Transverse colon (tissue), 4 donors: ENCODE measurements around the gene SKIL. TPM values are rescaled to one million over a fixed set of nuclear protein-coding genes. Genes with fewer than 3 reads are reported as not detected.

ENCODE experiments used
- DNase-seq: peaks from one replicate; pipeline ENCODE4 v3.0.0-alpha.2; 2019
- H3K27ac ChIP-seq, 4 donors: fragments of 200-600 bp; sonication (generic); 2 replicates each; pipeline ENCODE4 v1.5.1; 2016 to 2018; ENCODE audit warnings: inconsistent platforms in 4 of 4
- H3K27me3 ChIP-seq: fragments of 200-600 bp; sonication (generic); 2 replicates; pipeline ENCODE4 v1.5.1; 2017; ENCODE audit warnings: inconsistent platforms
- H3K36me3 ChIP-seq, 4 donors: fragments of 200-600 bp; sonication (generic); 2 replicates each; pipeline ENCODE4 v1.5.1; 2017 to 2019; ENCODE audit warnings: inconsistent platforms in 4 of 4
- H3K4me1 ChIP-seq, 4 donors: fragments of 200-600 bp; sonication (generic); 2 replicates each; pipeline ENCODE4 v1.5.1; 2017 to 2020; ENCODE audit warnings: inconsistent platforms in 4 of 4
- H3K4me3 ChIP-seq, 4 donors: fragments of 200-600 bp; sonication (generic); 1 replicate in 1 of 4; 2 replicates in 3 of 4; pipeline versions ENCODE4 v1.5.1 to v1.6.1; 2017 to 2019; ENCODE audit warnings: inconsistent platforms in 4 of 4
- H3K9me3 ChIP-seq, 2 donors: fragments of 200-600 bp; sonication (generic); 2 replicates each; pipeline ENCODE4 v1.5.1; 2017 to 2019; ENCODE audit warnings: inconsistent platforms in 2 of 2
- EP300 ChIP-seq: sonication (generic); formaldehyde crosslinking; IDR thresholded peaks from one replicate; pipeline ENCODE4 v1.6.1; 2017; ENCODE audit warnings: antibody characterized with exemption, low read depth
- POLR2A ChIP-seq: fragments of 450-650 bp; IDR thresholded peaks from one replicate; pipeline ENCODE4 v1.6.1; 2016; ENCODE audit warnings: antibody characterized with exemption, mild to moderate bottlenecking, moderate library complexity
- POLR2AphosphoS5 ChIP-seq, 3 donors: sonication (generic); formaldehyde crosslinking; IDR thresholded peaks; one replicate each; pipeline ENCODE4 v1.6.1; 2016; ENCODE audit warnings: antibody characterized with exemption in 3 of 3
- WGBS, 2 donors: methylation state at CpG; one replicate each; pipeline ENCODE4 v1.1.5; 2018; ENCODE audit warnings: low coverage in 1 of 2; 5-methylcytosine and 5-hydroxymethylcytosine counted together
- in situ Hi-C, 4 donors: fragments of 200-750 bp; cut with MboI; loops; one replicate each; pipeline versions ENCODE4 v1.15.0 to v1.15.1; 2017; ENCODE audit warnings: low sequenced_read_pairs in 3 of 4, low pct_ligation_motif_present in 1 of 4, low pct_unique_long_range_greater_than_20kb in 1 of 4
- intact Hi-C: fragments of 100-400 bp; cut with DNase I; formaldehyde crosslinking; loops from one replicate; pipeline ENCODE4 v1.15.1; 2023; ENCODE audit warnings: low total_unique reads
- total RNA-seq, 4 donors: library from RNA; depleted of rRNA; stranded (reverse); fragments of >200 nt; gene quantifications; one replicate each; pipeline ENCODE4 v1.1.0, GENCODE V29; 2016
- TF ChIP-seq, protein P1 (sequence below), 5 experiments: fragments of 200-600 bp in 3 of 5; fragments of 450-650 bp in 2 of 5; sonication (generic) in 3 of 5; IDR thresholded peaks; 1 replicate in 2 of 5; 2 replicates in 3 of 5; pipeline ENCODE4 v1.5.1; 2016 to 2017; ENCODE audit warnings: antibody characterized with exemption in 5 of 5, inconsistent platforms in 3 of 5, mild to moderate bottlenecking in 2 of 5, moderate library complexity in 1 of 5

Gene SKIL
- total RNA-seq, 4 donors from 2014 or later: 27.0 to 78.4 (median 43.1) TPM

DNA sequence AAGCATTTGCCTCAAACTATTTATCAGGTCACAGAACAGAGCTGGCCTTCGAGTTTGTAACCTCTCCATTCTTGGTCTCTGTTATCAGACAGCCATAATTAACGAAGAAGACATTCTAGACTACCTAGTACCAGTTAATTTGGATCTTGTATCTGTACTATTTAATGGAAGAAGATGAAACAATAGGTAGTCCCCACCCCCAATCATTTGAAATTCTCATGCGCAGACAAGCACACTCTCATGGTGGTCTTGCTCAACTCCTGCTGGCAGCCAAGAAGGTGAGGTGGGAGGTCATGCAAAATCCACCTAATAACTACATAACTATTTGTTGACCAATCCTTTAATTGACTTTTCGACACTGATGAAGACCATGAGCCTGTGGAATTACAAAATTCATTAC is 2.8 kb upstream of the SKIL start:
- H3K4me3 ChIP-seq: no peak overlapping the region
- peaks cover 0 to 30% (median 5%) of the 10 kb centered on the region in 4 donors for H3K4me1 ChIP-seq
- intact Hi-C loops (no loop called here), in situ Hi-C loops (no loop called here)
- H3K27me3 ChIP-seq: no peaks in the 10 kb centered on the region
- H3K36me3 ChIP-seq: no peaks in the 10 kb centered on the region
- H3K9me3 ChIP-seq: no peaks in the 10 kb centered on the region
- DNase-seq: no peak
- WGBS, 2 donors: 95 to 100% methylated on average over 3 to 4 of the region's 4 CpGs
- peak overlapping the region in 1 of 4 donors; percentile 99 for H3K27ac ChIP-seq
- TF ChIP-seq, protein P1, sequence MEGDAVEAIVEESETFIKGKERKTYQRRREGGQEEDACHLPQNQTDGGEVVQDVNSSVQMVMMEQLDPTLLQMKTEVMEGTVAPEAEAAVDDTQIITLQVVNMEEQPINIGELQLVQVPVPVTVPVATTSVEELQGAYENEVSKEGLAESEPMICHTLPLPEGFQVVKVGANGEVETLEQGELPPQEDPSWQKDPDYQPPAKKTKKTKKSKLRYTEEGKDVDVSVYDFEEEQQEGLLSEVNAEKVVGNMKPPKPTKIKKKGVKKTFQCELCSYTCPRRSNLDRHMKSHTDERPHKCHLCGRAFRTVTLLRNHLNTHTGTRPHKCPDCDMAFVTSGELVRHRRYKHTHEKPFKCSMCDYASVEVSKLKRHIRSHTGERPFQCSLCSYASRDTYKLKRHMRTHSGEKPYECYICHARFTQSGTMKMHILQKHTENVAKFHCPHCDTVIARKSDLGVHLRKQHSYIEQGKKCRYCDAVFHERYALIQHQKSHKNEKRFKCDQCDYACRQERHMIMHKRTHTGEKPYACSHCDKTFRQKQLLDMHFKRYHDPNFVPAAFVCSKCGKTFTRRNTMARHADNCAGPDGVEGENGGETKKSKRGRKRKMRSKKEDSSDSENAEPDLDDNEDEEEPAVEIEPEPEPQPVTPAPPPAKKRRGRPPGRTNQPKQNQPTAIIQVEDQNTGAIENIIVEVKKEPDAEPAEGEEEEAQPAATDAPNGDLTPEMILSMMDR (IDR thresholded peaks at IDR 0.05): no peak
- TF ChIP-seq EP300: no peak

DNA sequence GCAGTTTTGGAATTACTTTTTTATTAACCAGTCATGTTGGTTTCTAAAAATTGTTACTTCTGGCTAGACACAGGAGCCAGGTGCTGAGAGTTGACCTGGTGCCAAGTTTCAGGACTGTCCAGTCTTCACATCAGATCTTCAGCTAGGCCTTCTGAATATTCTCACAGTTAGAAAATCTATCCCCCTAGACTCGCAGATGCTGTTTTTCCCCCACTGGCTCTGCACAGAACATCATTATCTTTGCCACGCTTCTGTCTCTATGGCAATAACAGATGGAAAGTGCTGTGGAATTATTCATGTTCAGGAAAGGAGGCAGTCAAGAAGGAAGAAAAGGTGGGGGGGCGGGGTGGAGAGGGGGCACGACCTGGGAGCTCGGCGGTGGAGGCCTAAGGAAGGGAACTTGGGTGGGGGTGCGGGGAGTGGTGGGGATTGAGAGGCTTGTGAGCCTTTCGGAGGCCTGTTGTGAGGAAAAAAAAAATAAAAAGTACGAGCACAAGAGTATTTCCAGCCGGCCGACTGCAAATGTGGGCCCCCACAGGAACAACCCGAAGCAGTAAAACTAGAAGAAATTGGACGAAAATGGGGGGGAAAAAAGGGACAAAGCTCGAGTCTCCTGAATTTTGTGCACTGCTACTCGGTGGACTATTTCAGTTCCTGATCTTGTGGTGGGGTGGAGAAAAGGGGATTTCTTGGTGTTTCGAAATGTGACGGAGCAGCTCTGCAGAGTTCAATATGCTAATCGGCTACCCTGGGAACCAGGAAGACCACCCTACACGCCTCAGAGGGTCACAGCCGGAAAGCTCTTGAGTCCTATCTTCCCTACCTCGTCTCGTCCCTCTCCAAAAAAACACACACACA is 1.5 kb upstream of the SKIL start:
- TF ChIP-seq, protein P1 (IDR thresholded peaks at IDR 0.05): no peak
- TF ChIP-seq EP300 (no peak), POLR2A (no peak)
- Histone ChIP-seq H3K4me3 (peak overlapping the region; percentile 15 to 89 (median 88)), H3K27me3 (no peaks in the 10 kb centered on the region), H3K9me3 (no peaks in the 10 kb centered on the region), H3K27ac (peak overlapping the region; percentile 99 to 100 (median 99)), H3K4me1 (peaks cover 0 to 37% (median 11%) of the 10 kb centered on the region in 4 donors), H3K36me3 (no peaks in the 10 kb centered on the region)
- WGBS, 2 donors: 3 to 8% methylated on average over 12 to 22 of the region's 22 CpGs
- DNase-seq: peak; percentile 56
- intact Hi-C loops (no loop called here), in situ Hi-C loops (no loop called here)

DNA sequence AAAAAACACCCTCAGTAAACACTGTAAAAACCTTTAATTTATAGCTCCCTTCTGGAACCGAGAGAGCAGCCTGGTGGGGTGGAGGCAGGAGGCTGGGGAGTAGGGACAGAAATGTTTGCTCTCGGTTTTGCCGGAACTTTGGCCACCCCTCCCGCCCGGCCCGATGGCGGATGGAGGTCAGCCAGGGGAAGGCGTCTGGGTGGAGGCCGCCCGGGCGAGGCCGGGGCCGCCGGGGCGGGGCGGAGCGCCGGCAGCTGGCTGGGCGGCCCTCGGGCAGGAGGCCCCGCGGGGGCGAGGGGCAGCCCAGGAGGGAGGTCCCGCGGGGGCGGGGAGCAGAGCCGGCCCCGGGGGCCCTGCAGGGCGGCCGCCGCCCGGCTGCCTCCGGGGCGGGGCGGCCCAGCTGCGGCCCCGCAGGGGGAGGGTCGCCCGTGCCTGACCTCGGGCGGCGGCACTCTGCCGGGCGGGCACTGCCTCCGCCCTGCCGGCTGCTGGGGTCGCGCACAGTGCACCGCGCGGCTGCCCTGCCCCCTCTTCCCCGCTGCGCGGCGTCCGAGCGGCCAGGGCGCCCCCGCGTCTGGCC is 829 bp upstream of the SKIL start:
- DNase-seq: peak; percentile 89
- Histone ChIP-seq H3K4me1 (peaks cover 0 to 42% (median 13%) of the 10 kb centered on the region in 4 donors), H3K4me3 (peak overlapping the region; percentile 24 to 89 (median 88)), H3K27me3 (no peaks in the 10 kb centered on the region), H3K9me3 (no peaks in the 10 kb centered on the region), H3K36me3 (no peaks in the 10 kb centered on the region), H3K27ac (peak overlapping the region; percentile 99 to 100 (median 99))
- intact Hi-C loops: no loop called here
- 4% methylated on average over 16 of the region's 60 CpGs; no CpG with 5 or more reads in 1 of the 2 donors for WGBS, 2 donors
- TF ChIP-seq EP300 (no peak), POLR2AphosphoS5 (IDR thresholded peaks at IDR 0.05) (peak in 2 of 3 donors; percentile 63 to 68), POLR2A (peak; percentile 66)
- TF ChIP-seq, protein P1 (IDR thresholded peaks at IDR 0.05): no peak
- in situ Hi-C loops: no loop called here
